HG03378 (cell line): Measurements from ENCODE around the gene MTHFD1L.

ENCODE experiments used
- ATAC-seq: cut with Tn5 transposase; IDR thresholded peaks from one replicate; pipeline ENCODE4 v1.9.1; 2021; ENCODE audit warnings: mild to moderate bottlenecking, moderate library complexity; ENCODE audit not compliant: unreplicated experiment

Gene MTHFD1L

DNA sequence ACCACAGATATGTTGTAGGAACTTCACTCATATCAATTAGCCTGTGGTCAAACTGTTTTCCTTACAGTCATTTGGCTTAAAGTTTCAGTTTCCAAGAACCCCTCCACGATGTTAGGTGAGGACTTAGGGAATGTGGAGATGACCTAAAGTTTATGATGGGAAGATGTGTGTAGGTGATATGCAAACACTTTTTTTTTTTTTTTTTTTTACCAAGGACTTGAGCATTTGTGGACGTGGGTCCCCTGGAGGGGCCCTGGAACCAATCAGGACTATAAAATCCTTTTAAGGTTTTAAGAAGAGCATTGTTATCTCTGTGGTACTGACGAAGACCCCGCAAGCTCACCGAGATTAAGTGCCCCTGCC, 478 bp upstream of the MTHFD1L start:
- ATAC-seq = no peak

DNA sequence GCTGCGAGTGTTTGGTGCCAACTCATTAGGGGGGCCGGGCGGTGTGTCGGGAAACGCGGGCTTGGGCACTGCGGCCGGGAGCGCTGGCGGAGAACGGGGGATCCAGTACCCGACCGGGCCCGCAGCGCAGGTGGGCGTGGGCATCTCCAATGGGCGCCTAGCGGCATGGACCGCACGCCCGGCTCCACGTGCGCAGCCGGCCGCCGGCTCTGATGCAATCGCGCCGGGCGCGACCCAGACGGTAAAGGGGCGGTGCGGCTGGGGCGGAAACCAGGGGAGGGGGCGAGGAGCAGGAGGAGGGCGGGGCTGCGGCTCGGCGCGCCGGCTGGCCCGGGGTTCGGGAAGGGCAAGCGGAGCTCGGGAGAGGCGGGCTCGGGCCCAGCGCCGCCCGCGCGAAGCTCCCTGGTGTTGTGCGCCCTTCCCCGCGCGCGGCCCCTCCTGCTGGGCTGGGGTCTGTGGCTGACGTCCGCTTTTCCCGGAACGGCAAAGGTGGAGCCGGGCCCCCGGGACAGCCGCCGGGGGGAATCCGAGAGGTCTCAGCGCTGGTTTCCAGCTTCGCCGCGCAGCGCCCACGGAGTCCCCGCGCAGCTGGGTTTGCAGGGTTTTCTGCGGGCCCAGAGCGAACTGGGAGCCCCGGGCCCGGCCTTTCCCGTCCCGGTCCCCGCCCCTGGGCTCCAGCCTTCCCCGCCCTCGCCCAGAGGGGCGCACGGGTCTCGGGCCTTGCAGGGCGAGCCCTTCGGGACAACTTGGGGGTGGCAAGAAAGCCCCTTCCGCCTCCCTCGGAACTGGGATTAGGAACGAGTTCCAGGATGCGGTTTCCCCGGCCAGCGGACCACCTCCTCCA, 867 bp downstream of the MTHFD1L start:
- ATAC-seq = peak; percentile 48

DNA sequence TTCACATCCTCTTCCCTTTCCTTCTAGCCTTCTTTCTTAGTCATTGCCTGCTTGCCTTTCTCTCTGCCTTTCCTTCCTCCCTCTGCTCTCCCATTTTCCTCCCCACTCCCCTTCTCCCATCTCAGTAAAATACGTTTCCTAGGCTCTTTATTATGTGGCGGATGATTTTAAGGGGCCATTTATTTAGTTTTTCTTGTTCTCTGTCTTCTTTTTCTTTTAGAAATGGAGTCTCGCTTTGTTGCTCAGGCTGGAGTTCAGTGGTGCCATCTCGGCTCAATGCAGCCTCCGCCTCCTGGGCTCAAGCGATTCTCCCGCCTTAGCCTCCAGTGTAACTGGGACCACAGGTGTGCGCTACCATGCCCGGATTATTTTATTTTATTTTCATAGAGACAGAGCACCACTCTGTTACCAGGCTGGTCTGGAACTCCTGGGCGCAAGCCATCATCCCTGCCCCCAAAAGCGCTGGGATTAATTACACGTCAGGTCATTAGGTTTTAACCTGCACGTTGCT, 1.5 kb downstream of the MTHFD1L start:
- no peak for ATAC-seq

DNA sequence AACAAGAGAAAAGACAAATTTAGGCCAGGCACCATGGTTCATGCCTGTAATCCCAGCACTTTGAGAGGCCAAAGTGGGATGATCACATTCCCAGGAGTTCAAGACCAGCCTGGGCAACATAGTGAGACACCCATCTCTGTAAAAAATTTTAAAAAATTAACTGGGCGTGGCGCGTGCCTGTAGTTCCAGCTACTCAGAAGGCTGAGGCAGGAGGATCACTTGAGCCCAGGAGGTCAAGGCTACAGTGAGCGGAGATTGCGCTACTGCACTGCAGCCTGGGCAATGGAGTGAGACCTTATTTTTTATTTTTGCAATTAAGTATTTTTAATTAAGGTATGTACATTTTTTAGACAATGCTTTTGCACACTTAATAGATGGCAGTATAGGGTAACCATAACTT, 3.3 kb downstream of the MTHFD1L start:
- ATAC-seq = no peak

DNA sequence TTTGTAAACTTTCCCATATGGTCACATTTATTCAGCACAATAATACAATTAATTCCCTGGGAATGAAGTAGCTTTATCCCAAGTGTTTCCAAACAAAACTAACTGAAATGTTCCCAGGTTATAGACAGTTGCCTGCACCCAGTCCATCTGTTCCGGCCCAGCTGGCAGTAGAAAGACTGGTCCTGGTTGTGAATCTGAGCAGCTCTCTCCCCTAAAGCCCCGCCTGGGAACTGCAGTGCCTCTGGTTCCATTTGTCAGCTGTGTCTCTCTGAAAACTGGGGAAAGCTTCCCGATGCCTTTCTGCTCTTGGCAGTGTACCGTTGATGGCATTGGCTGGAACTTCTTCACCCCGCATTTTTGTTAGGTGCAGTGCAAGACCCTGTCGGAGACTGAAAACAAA, 8.7 kb downstream of the MTHFD1L start:
- ATAC-seq = no peak

DNA sequence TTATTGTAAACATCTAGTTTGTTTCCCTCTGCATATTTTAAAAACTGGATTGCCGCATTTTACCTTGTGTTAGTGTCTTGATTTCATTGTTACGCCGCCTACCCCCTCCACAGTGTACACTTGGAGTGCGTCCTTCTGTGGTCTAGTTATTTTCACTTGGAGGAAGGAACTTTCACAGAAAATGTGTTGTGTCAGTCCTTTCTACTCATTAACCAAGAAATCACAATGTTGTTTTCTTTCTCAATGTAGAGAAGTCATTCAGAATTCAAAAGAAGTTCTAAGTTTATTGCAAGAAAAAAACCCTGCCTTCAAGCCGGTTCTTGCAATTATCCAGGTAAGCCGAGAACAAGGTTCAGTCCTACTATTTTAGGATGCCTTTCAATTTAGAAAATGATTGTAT, 10.3 kb downstream of the MTHFD1L start:
- no peak for ATAC-seq

GRCh38 chr6:150876598-150876997, 11.1 kb downstream of the MTHFD1L start:
- ATAC-seq = no peak

GRCh38 chr6:150877928-150878327, 12.4 kb downstream of the MTHFD1L start:
- ATAC-seq = no peak

- ATAC-seq = no peak
Observed at GRCh38 chr6:150878347-150879213, 13.1 kb downstream of the MTHFD1L start.

GRCh38 chr6:150880336-150880735, 14.8 kb downstream of the MTHFD1L start:
- no peak for ATAC-seq

GRCh38 chr6:150881911-150882481, 16.5 kb downstream of the MTHFD1L start:
- ATAC-seq = no peak

- no peak for ATAC-seq
Observed at GRCh38 chr6:150883521-150883920, 18.0 kb downstream of the MTHFD1L start.

GRCh38 chr6:150886155-150886554, 20.7 kb downstream of the MTHFD1L start:
- ATAC-seq = no peak

- ATAC-seq = no peak
Observed at GRCh38 chr6:150887978-150888563, 22.6 kb downstream of the MTHFD1L start.

DNA sequence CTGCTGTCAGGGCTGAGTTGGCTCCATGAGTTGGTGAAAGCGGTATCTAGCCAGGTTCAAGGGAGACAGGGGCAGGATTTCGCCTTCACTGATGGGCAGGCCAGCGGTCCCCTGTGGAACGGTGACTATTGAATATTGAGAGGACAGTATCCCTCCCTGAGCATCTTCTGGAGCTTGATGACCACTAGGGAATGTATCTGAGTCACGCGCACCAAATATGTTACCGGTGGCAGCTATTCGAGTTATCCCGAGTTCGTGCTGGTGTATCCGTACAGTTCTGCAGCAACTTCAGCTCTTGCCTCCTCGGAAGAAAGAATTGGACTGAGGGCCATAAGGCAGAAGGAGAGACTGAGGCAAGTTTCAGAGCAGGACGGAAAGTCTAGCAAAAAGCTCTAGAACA, 24.8 kb downstream of the MTHFD1L start:
- no peak for ATAC-seq

GRCh38 chr6:150891888-150892485, 26.5 kb downstream of the MTHFD1L start:
- ATAC-seq = peak; percentile 48

DNA sequence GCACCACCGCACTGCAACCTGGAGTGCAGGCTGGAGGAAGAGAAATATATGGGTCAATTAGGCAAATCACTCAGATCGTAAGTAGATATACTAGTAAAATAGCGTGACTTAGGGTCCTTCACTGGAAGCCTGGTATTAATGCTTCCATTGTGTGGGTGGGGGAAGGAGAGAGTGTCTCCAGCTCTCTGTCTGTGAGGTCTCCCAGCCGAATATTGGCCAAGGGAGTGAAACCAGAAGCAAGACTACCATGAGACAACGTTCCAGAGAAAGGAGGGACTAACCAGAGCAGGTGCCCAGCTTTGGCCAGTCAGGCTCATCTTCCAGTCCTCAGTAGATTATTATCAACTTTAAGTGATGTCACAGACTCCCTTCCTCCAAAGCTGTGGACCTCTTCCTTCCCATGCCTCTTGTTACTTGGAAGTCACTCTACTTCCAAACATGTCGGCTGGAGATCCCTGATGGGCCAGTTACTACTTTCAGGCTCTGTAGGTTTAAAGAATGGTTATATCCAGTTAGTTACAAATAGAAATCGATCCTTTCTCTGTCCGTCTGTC, 28.8 kb downstream of the MTHFD1L start:
- no peak for ATAC-seq

DNA sequence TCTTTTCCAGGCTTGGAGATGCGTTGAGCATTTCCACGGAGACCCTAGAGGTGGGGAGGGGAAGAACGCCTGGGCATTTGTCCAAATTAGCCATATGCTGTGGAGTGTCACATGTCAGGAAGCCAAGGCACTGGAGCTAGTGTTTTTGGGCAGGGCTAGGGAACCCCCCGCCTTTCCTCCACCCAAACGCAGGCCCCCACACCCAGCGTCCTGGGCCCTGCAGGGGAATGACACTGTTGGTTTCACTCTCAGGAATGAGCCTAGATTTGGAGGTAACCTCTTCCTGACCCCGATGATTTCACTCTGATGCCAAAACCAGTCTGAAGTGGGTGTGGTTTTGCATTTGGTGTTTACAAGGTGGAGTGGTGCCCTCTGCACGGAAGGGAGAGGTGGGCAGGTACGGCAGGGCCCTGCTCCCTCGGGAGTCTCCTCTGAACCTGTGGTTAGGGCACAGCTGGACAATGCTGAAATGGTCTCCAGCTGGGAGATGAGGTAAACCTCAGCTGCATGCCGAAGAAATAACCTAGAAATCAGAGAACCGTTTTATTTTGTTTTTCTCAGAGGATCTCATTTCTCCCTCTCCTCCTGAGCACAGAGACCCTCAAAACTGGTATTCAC, 29.5 kb downstream of the MTHFD1L start:
- peak; percentile 78 for ATAC-seq

GRCh38 chr6:150895928-150896632, 30.6 kb downstream of the MTHFD1L start:
- no peak for ATAC-seq
